Ovary (tissue), 9 donors: Measurements from ENCODE around the gene DIAPH3. TPM values are rescaled to one million over a fixed set of nuclear protein-coding genes. Genes with fewer than 3 reads are reported as not detected.

ENCODE experiments used
- DNase-seq, 5 donors: peaks; one replicate each; pipeline ENCODE4 v3.0.0-alpha.2; 2019 to 2020
- H3K27ac ChIP-seq, 2 donors: fragments of 200-600 bp; one replicate each; pipeline versions ENCODE4 v1.5.1 to v1.8.0; 2019 to 2022
- H3K27me3 ChIP-seq: fragments of 200-600 bp; one replicate; pipeline ENCODE4 v1.8.0; 2022
- H3K36me3 ChIP-seq: fragments of 200-600 bp; sonication (generic); one replicate; pipeline ENCODE4 v1.5.1; 2019
- H3K4me1 ChIP-seq: one replicate; pipeline ENCODE4 v1.8.1; 2013; ENCODE audit warnings: mild to moderate bottlenecking, moderate library complexity; ENCODE audit not compliant: insufficient read depth
- H3K4me3 ChIP-seq: fragments of 200-600 bp; sonication (generic); one replicate; pipeline ENCODE4 v1.5.1; 2017
- H3K9me3 ChIP-seq, 2 donors: fragments of 200-600 bp in 1 of 2; sonication (generic) in 1 of 2; one replicate each; pipeline versions ENCODE4 v1.5.1 to v1.8.1; 2013 to 2019; ENCODE audit warnings: mild to moderate bottlenecking in 1 of 2, moderate library complexity in 1 of 2
- CTCF ChIP-seq, 3 donors: fragments of 450-650 bp in 2 of 3; fragments of 200-600 bp in 1 of 3; IDR thresholded peaks; one replicate each; pipeline versions ENCODE4 v1.5.1 to v1.8.0; 2016 to 2022; ENCODE audit warnings: antibody characterized with exemption in 3 of 3, mild to moderate bottlenecking in 1 of 3
- EP300 ChIP-seq: sonication (generic); formaldehyde crosslinking; IDR thresholded peaks from one replicate; pipeline ENCODE4 v1.6.1; 2017; ENCODE audit warnings: antibody characterized with exemption
- POLR2A ChIP-seq: fragments of 450-650 bp; IDR thresholded peaks from one replicate; pipeline ENCODE4 v1.6.1; 2017; ENCODE audit warnings: antibody characterized with exemption, mild to moderate bottlenecking, moderate library complexity
- WGBS, 3 donors: extraction: QIAGEN DNeasy Blood & Tissue Kit in 1 of 3; methylation state at CpG; one replicate each; pipeline versions ENCODE4 v1.1.5 to v1.1.7; 2013 to 2017; 5-methylcytosine and 5-hydroxymethylcytosine counted together
- intact Hi-C, 4 donors: fragments of 100-400 bp; cut with DNase I; formaldehyde crosslinking; loops; one replicate each; pipeline versions ENCODE4 v1.11.0 to v1.15.1; 2022 to 2023
- polyA plus RNA-seq, 2 donors: library from polyadenylated mRNA; stranded (reverse); fragments of 200-250 nt in 1 of 2; fragments of 350-450 nt in 1 of 2; fragmentation: Illumina TruSeq in 1 of 2; extraction: RNeasy Lipid Tissue Mini Kit (QIAGEN cat#74804) in 1 of 2; gene quantifications; one replicate each; pipeline ENCODE4 v1.2.3, GENCODE V29; 2013 to 2014
- total RNA-seq, 7 donors: library from RNA; depleted of rRNA in 2 of 7; stranded (reverse); fragments of >200 nt in 2 of 7; fragmentation: NEBNext Ultra II Directional in 3 of 7; extraction: Animal tissue kit (Norgen Biotek cat#: 25700) in 3 of 7; gene quantifications; one replicate each; pipeline versions ENCODE4 v1.1.0 to v1.2.4, GENCODE V29; 2016 to 2023
- donor health status: DM: no; HTN: no; CAD: no; lungs with moderate emphysema.
- donor health status: DM: no; HTN: no; CAD: no.
- donor health status: Bipolar disorder and iron deficiency.
- donor health status: DM: yes; HTN: yes; CAD: no.
- donor health status: DM: no; HTN: no; CAD: no.
- donor health status: DM: yes; HTN: yes; CAD: no.

DIAPH3 gene
- total and polyA plus RNA-seq, 9 donors = 0.13 to 2.6 (median 0.40) TPM; not detected in 1

GRCh38 chr13:59861676-59862075 lies 302.1 kb downstream of the DIAPH3 start:
- no peaks in the 10 kb centered on the region for H3K36me3 ChIP-seq
- H3K27me3 ChIP-seq = no peaks in the 10 kb centered on the region
- no peaks in the 10 kb centered on the region for H3K4me1 ChIP-seq
- intact Hi-C loops = no loop called here
- no peaks in the 10 kb centered on the region for H3K9me3 ChIP-seq
- no peak overlapping the region for H3K4me3 ChIP-seq
- 89 to 92% (median 90%) methylated on average over 4 of the region's 4 CpGs for WGBS, 3 donors
- no peak for DNase-seq
- no peak overlapping the region for H3K27ac ChIP-seq
- no peak for TF ChIP-seq POLR2A
- no peak for TF ChIP-seq EP300
- no peak for TF ChIP-seq CTCF (IDR thresholded peaks at IDR 0.05)

GRCh38 chr13:59856281-59856810 lies 307.4 kb downstream of the DIAPH3 start:
- no peak overlapping the region for H3K27ac ChIP-seq
- TF ChIP-seq POLR2A = no peak
- no peak for TF ChIP-seq CTCF (IDR thresholded peaks at IDR 0.05)
- no peak for TF ChIP-seq EP300
- no peaks in the 10 kb centered on the region for H3K9me3 ChIP-seq
- intact Hi-C loops = no loop called here
- H3K4me3 ChIP-seq = no peak overlapping the region
- no peaks in the 10 kb centered on the region for H3K27me3 ChIP-seq
- DNase-seq = no peak
- H3K4me1 ChIP-seq = no peaks in the 10 kb centered on the region
- H3K36me3 ChIP-seq = no peaks in the 10 kb centered on the region

- H3K27me3 ChIP-seq = no peaks in the 10 kb centered on the region
- H3K9me3 ChIP-seq = no peaks in the 10 kb centered on the region
- no peak for DNase-seq
- TF ChIP-seq CTCF (IDR thresholded peaks at IDR 0.05) = no peak
- TF ChIP-seq EP300 = no peak
- TF ChIP-seq POLR2A = no peak
- no peak overlapping the region for H3K27ac ChIP-seq
- intact Hi-C loops = no loop called here
- 89 to 94% (median 91%) methylated on average over 2 of the region's 2 CpGs for WGBS, 3 donors
- H3K4me1 ChIP-seq = no peaks in the 10 kb centered on the region
- no peak overlapping the region for H3K4me3 ChIP-seq
- no peaks in the 10 kb centered on the region for H3K36me3 ChIP-seq
These were observed 316.7 kb downstream of the DIAPH3 start for GRCh38 chr13:59846845-59847620.

- no peaks in the 10 kb centered on the region for H3K9me3 ChIP-seq
- H3K36me3 ChIP-seq = no peaks in the 10 kb centered on the region
- DNase-seq = no peak
These were observed 320.7 kb downstream of the DIAPH3 start for GRCh38 chr13:59843040-59843439.

More at GRCh38 chr13:59843040-59843439, 320.7 kb downstream of the DIAPH3 start:
- Histone ChIP-seq H3K27ac (no peak overlapping the region), H3K4me1 (no peaks in the 10 kb centered on the region), H3K27me3 (no peaks in the 10 kb centered on the region), H3K4me3 (no peak overlapping the region)
- intact Hi-C loops = no loop called here
- 89 to 97% (median 93%) methylated on average over 3 of the region's 3 CpGs for WGBS, 3 donors
- TF ChIP-seq POLR2A (no peak), CTCF (IDR thresholded peaks at IDR 0.05) (no peak), EP300 (no peak)
